NCI-H526 treated with DMSO at 0.1 percent for 48 hours (cell line): Measurements from ENCODE around the gene NISCH.

ENCODE experiments used
- DNase-seq: peaks from one replicate; lab custom pipeline; 2025; lab: John Stamatoyannopoulos, UW

The NISCH gene

DNA sequence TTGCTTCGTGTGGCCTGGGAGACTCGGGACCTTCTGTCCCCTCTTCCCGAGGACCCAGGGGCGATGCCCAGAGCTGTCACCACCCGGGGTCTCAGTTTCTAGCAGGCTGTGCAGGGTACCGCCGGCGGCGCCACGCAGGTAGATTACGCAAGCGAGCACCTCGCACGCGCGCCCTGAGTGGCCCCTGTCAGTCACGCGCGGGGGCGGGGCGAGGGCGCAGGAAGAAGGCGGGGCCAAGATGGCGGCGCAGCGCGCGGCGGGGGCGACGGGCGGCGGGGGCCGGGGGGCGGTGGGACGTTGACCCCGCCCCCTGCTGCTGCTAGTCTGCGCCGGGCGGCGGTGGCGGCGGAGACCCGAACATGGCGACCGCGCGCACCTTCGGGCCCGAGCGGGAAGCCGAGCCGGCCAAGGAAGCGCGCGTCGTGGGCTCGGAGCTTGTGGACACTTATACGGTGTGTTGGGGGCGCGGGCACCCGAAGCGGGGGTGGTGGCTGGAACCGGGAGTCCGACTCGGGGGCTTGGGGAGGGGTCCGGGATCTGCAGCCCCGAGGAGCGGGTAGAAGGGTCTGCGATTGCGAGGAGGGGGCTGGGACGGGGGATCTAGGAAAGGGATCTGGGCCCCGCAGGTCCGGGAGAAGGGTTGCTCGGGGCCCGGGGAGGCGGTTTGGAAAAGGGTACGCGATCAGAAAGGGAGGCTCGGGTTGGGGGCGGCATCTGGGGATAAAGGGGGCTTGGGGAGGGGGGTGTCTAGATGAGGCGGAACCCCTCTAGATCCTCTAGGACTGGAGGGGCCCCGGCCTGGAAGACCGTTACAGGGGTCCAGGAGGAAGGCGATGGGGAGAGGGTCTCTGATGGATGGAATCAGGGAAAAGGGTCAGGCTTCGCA lies at the start of gene NISCH:
NISCH (plus strand) TSS at position 322 of the 886 bp plus-strand sequence; CDS start at position 360, 38 bp downstream.
- peak; percentile 83 for DNase-seq

DNA sequence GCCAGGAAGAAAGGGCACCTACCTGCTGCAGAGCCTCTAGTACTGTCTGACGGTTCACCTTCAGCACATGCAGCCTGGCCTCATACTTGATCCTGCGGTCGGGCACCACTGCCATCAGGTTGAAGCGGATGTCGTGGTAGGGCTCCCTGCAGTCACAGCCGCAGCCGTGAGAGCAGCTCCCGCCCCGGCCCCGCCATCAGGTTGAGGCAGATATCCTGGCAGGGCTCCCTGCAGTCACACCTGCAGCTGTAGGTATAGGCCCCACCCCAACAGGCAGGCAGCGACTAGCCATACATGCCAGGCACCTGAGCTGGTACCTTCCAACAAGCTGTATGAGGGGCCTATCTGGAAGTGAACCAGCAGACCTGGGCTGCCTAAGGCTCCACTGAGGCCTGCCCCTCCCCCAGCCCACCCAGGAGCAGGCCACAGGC lies 49.2 kb upstream of the NISCH start:
- DNase-seq, result no peak

- no peak for DNase-seq
These were observed 48.5 kb upstream of the NISCH start for GRCh38 chr3:52406791-52407510.

DNA sequence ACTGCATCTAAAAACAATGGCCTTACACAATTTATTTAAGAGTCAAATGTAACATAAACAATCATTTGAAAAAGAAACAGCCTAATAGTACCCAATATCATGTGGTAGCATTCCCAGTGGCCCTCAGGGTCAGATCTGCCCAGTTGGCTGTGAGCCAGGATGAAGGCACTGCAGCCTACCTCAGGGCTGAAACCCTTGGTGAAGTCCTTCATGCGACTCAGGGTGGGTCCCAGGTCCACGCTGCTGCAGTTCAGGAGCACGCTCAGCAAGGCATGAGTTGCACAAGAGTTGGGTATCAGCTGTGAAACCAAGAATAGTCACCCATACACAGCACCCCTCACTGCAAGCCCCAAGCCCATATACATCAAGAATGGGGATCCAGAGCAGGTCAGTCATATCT lies 47.6 kb upstream of the NISCH start:
- DNase-seq, result no peak

GRCh38 chr3:52408466-52408865 lies 46.9 kb upstream of the NISCH start:
- DNase-seq, result no peak

DNA sequence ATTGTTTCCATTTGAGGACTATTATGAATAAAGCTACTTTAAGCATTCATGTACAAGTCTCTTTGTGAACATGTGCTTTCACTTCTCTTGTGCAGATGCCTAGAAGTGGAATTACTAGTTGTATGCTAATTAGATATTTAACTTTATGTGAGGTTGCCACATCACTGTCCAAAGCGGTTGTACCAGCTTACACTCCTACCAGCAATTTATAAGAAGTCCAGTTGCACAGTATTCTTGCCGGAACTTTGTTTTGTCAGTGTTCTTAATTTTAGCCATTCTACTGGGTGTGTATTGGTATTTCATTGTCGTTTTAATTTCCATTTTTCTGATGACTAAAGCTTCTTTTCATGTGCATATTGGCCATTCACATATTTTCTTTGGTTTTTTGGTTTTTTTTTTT lies 39.6 kb upstream of the NISCH start:
- DNase-seq, result no peak

DNA sequence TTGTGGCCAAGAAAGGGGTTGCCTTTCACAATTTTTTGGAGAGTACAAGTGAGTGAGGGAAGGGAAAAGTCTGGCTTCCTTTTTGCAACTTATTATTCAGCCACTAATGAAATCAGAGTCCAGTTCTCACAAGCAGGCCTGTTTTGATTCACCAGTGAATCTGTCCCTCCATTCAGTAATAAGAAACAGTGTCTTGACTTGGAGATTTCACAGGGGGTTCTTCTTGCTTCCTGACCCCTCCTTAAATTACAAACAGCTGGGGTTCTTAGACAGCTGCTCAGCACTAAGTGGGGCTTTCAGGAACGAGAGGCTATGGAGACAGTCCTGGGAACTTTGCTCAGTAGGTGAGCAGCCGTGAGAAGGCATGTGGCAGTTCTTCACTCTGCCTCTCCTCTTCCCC lies 35.0 kb upstream of the NISCH start:
- DNase-seq, result no peak

DNA sequence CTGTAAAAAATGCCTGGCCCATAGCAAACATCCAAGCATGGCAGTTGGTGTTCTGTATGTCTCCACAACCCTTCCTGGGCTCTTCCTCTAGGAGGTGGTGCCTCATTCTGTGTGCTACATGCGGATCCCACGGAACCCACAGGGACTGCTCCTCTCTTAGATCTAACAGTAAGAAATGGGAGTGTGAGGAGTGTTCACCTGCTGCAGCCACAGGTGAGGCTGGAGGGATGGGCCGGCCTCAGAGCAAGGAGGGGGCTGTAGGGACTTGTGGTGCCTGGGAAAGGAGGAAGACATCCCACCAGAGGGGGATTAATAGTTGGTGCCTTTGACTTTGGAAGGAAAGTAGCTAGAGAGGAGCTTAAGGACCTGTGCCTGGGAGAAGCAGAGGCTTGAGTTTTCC lies 32.7 kb upstream of the NISCH start:
- DNase-seq, result no peak

DNA sequence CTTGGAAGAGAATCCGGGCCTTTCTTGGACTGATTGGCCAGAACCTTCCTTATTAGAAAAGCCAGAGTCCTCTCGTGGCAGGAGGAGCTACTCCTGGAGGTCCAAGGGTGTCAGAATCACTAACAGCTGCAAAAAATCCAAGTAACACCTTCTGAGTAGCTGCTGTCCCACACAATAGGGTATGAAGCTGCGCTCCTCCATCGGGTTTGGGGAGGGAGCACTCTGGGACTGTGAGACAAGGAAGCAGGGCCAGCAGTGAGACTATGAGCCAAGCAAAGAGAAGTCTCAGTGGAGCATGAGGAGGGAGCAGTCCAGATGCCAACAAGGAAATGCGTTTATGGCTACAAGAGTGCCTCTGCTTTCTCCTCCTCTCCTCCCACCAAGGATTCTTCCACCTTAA lies 32.2 kb upstream of the NISCH start:
- DNase-seq, result no peak

GRCh38 chr3:52428151-52429005 lies 27.0 kb upstream of the NISCH start:
- DNase-seq, result peak; percentile 59

DNA sequence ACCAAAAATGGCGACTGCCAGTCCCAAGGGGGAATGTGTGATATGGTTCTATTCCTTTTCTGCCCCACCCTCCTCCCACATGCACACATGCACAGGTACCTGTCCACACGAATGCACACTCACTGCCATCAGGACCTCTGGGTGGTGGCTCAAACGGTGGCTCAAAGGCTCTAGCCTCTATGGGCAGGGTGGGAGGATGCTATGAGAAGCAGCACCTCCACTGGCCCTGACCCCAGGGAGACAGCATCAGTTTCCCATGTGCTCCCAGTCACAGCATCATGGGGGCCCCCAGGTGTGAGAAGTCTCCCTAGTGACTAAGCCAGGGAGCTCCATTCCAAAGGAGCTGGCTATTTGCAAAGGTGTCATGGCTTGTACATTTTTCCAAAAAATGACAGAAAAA lies 26.4 kb upstream of the NISCH start:
- no peak for DNase-seq

DNA sequence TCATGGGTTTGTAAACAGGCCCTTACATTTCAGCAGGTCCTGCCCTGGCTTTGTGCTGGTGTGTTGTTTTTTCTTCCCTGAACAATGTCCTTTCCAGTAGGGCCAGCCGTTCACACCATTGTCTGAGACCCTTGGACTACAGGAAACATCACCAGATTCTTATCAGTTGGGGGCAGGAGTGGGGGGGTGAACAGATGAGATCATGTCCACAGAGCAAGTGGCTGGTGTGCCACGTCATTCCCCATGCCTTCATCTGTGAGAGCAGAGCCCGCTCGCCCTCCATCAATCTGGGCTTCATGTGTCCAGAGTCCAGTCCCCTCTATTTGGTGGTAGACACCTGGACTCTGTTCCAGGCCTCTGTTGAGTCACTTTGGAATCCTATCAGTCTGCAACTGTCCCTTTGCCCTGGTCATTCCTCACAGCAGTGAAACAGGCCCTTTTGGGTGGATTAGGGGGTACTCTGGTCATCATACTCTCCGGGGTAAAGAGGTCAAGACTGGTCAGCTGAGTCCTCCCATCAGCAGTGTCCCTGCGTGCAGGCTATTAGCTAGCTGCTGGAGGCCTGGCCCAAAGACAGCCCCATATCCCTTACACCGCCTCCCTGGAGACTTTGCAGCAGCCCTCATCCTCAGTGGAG lies 25.5 kb upstream of the NISCH start:
- no peak for DNase-seq

GRCh38 chr3:52430416-52430810 lies 25.0 kb upstream of the NISCH start:
- no peak for DNase-seq

DNA sequence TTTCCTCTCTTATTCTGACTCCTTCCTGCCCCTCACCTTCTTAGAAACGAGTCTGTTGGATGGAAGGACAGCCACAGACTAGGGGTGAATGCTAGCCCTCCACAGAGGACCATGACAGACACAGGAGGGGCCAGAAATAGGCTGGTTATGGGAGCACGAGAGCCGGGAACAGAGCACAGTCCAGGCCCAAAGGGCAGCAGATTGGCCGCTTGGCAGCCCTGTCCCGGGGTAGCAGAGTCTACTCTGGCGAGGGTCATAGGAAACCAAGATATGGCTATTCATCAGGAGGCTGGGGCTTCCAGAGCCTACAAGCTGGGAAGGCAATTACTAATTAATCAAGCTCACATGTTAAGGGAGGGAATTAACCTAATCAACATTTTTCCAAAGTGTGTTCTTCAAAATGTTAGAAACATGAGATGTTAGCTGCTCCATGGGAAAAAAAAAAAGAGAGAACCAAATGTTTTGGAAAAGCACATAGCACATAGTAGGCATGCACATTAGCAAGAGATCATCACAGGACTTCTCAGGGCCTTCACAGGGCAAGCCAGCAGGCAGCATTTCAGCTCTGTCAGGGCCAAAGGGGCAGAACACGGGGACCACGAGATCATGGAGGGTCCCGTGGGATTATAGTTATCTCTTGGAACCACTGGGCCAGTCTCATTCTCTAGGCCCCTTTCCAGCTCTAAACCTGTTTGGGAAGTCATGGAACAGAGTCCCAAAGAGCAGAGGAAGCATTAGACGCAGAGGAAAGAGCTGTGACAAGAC lies 23.8 kb upstream of the NISCH start:
- no peak for DNase-seq

DNA sequence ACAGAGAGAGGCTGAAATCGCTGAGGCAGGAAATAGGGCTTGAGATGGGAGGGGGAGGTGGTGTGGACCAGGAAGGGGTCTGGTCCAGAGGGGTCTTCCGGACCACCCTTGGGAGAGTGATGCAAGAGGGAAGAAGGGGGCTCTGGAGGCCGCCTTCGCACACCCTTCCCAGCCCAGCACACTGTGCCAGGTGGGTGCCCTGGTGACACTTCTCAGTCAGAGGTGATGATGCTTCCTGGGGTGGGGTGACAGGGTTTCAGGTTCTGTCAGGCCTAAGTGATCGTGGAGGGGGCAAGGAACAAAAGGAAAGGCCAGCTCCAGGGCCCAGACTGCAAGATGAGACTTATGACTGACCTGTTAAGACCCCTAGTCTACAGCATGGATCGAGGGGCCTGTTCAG lies 23.2 kb upstream of the NISCH start:
- no peak for DNase-seq

DNA sequence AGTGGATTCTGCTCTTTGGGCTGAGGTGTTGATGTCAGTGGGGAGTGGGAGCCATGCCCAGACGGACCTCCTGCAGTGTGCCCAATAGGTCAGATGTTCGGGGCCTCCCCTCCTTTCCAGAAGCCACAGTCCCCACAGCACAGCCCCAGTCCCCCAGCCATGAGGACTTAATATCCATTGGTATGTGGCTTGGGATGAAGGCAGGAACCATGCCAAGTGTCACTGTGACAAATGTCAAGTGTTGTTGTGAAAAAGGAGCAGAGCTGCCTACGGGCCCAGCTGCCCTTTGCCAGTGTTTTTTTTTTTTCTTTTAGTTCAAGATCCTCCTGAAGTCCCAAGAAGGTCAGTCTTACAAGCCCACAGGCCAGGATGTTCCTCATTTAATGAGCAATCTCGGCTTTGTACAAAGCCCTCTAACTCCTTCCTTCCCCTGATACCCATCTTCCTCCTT lies 22.7 kb upstream of the NISCH start:
- DNase-seq, result no peak

DNA sequence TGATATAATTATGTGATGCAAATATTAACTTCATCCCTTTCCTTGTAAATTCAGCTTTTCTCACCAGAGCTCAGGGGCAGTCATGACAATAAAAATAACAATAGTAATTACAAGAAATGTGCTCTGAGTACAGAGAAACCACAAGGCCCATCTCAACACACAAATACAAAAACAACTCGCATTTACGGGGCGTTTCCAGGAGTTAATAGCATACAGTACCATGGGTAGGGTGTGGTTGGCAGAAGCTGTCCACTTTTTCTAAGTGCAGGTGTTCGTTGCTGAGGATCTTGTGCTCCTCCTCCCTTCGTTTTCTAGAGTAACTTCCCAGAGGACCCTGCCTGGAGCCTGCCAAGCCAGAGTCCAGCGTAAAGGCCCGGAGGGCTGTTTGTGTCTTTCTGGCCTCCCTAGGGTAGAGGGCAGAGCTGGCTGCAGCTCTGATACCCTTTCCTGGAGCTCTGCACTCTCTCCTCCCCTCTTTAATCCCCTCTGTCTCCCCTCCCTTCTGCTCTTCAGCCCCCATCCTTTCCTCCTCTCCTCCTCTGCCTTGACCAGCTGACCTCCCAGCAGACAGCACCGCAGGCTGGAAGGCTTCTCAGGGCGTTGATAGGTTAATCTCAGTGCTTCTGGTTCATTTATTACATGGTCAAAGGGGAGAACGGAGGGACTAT lies 21.9 kb upstream of the NISCH start:
- no peak for DNase-seq

DNA sequence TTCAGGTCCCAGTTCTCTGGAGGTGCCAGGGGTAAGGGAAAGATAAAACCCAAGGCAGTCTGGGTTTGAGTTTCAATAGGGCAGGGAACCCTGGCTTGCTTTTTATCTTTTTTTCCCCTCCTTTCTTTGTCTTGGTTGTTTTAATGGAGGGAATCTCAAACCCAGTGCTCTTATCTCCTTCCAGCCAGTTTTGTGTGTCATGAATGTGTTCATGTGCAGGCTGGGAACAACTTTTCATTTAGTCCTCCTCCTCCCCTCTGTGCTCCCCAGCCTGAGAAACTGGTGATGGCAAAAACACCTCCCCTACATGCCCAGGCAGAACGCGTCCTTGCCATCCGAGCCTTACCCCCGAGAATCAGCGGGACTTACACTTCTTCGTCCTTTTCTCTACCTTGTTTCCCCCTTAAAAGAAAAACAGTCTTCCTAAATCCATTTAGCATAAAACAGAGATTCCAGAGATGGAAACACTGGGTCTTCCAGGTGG lies 21.4 kb upstream of the NISCH start:
- DNase-seq, result no peak

DNA sequence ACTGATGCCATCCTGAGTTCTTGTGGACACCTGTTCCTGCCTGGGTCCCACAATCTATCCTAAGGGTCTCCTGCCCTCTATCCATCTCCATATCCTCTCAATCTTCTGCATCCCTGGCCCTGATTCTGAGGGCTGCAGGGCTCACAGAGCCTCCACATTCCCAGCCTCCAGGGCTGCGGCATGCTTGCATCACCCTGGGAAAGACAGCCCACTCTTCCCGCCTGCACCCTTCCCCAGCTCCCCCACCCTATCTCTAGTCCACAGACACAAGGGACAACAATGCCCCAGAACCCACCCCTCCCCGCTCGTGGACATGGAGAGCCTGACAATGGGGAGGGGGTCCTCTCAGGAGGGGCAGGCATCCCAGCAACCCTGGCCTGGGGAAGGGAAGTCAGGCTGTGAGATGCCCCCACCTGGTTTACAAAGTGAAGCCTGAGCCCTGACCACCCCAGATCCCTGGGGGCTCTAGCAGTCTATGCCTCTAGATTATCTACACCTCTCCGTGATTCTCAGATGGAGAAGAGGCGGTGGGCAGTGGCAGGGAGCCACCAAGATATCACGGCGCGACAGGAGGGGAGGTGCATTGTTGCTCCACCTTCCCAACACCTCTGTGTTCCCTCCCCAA lies 20.8 kb upstream of the NISCH start:
- no peak for DNase-seq
